CD4-positive, alpha-beta T cell treated with Interleukin-4 for 4 hours (primary cell): ENCODE data around the gene NR2F2.
"Not testable (repeated sequence)": the region's sequence is repeated elsewhere in the genome, so short reads cannot be mapped to it uniquely, and the experiment has no call there.

Experiments
- DNase-seq: peaks from one replicate; pipeline ENCODE4 v3.0.0-alpha.2; 2020

Gene NR2F2

GRCh38 chr15:96369825-96370621, 39.5 kb downstream of the NR2F2 start:
- DNase-seq = no peak

- DNase-seq = no peak
These were observed 42.1 kb downstream of the NR2F2 start for GRCh38 chr15:96372554-96372953.

DNA sequence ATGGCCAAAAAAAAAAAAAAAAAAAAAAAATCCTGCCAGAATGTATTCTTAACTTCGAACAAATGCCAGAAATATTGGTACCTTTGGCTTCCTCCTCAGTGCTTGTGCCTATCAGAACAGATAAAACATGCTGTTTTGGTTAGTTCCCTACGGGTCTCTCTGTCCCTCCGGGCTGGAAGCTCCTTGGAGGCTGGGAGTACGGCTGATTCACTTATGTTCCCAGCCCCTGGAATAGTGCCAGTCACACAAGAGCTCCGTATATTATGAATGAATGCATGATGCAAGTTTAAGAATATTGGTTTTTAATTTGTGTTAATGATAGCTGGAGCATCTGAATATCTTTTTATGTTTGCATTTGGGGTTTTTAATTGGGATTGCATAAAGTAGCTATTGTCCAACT, 44.0 kb downstream of the NR2F2 start:
- no peak for DNase-seq

- not testable (repeated sequence) for DNase-seq
These were observed 49.1 kb downstream of the NR2F2 start for GRCh38 chr15:96379592-96379991.

GRCh38 chr15:96381463-96381862, 51.0 kb downstream of the NR2F2 start:
- DNase-seq = no peak

GRCh38 chr15:96385195-96385594, 54.7 kb downstream of the NR2F2 start:
- no peak for DNase-seq

DNA sequence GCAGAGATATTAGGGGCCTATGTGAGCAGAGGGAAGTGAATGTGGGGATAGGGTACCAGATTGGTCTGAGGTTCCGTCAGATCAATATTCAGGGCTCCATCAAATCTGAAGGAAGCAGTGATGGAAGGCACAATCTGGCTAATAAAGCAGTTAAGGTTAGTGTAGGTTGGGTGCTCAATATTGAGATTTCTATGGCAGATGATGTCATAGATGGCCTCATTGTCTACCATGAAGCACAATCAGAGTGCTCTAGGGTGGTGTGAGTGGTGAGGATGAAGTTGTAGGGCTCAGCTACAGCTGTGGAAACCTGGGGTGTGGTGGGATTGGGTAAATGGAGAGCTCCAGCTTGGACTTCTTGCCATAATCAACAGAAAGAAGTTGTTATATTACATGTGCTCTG, 58.2 kb downstream of the NR2F2 start:
- no peak for DNase-seq
